ENCODE results near the gene ARPC2.
"Not testable (repeated sequence)": the region's sequence is repeated elsewhere in the genome, so short reads cannot be mapped to it uniquely, and the experiment has no call there.

ARPC2 gene

DNA sequence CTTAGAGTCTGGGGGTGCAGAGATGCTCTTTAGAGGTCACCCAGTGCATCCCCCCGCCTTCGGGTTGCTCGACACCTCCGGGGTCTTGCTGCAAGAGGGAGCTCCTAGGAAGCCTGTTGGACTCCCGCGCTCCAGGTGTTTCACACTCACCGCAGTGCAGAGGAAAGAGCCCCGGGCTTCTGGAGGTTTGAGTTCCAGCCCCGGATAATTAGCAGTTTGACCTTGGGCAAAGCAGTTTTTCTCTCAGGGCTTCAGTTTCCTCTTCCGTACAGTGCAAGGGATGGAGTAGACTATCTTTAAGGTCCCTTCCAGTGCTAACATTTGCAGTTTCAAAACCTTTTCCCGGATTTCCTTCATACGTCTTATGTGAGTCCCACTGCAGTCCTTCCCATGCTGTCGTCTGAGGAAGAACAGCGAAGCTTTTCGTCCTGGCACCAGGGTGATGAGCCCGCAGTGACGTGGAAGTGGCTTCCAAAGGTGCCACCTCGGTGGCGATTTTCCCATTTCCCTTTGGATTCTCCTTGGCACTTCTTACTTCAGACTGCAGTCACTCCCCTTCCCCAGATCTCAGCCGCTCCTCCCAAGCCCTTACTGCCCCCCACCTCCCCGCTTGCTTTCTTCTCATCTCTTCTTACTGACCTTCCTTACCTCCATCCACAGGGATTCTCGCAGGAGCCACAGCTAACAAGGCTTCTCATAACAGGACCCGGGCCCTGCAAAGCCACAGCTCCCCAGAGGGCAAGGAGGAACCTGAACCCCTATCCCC is 53.9 kb downstream of the ARPC2 start:
- FAIRE-seq = no peak
- DNase-seq (ENCODE audit: low spot score) = no peak

- no peak for DNase-seq (ENCODE audit: low spot score)
- no peak for FAIRE-seq
These were observed 54.5 kb downstream of the ARPC2 start for GRCh38 chr2:218271487-218271797.

DNA sequence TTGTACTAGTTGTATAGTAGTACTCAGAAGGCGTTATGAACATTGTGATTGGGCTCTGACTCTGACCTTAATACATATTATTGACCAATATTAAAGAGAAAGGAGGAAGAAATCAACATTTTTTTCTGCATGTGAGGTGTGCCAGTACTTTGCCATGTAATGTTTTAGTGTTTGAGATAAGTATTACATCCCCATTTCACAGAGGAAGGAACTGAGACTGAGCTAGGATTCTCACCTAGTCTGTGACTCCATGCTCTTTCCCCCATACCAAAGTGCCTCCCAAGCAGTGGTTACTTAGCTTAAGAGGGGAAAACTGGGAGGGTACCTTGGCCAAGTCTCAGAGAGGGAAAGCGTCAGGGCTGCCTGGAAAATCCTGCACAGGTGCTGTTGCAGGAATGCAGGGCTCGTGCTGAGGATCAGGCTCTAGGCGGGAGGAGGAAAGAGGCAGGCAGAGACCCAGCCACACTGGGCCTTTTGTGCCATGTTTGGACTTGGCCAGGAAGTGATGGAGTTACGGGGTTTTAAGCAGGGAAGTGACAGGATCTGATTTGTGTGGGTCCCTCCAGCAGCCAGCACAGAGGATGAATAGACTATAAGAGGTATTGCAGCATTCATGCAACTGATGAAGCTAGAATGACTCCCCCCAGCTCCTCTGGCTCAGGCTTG is 55.0 kb downstream of the ARPC2 start:
- no peak for FAIRE-seq
- DNase-seq (ENCODE audit: low spot score) = no peak

DNA sequence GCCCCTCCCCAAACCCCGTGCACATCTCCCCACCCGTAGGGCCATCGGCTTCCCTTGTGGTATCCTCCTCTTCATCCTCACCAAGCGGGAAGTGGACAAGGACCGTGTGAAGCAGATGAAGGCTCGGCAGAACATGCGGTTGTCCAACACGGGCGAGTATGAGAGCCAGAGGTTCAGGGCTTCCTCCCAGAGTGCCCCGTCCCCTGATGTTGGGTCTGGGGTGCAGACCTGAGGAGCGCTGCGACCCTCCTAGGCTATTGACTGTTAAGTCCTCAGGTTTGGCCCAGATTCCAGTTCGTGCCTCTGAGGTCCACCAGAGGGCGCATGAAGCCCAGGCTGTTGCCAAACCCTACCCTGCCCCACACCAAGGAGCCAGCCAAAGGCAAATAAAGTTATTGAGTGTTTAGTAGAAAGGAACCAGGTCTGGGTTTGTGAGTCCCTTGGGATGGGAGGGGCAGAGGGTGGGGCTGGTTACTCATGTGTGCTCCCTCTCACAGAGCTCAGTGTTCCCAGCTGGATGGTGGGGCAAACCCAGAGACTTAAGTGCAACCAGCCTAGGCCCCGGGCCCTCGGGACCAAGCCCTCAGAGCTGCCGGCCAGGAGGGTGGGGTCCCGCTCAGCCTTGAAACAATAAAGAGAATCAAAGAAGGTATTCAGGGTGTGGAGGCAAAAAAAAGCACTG is 55.7 kb downstream of the ARPC2 start:
- FAIRE-seq = no peak
- DNase-seq (ENCODE audit: low spot score) = peak; percentile 74

- DNase-seq (ENCODE audit: low spot score); FAIRE-seq: not testable (repeated sequence)
These were observed 56.4 kb downstream of the ARPC2 start for GRCh38 chr2:218273214-218273907.

- DNase-seq (ENCODE audit: low spot score) = no peak
- no peak for FAIRE-seq
These were observed 56.9 kb downstream of the ARPC2 start for GRCh38 chr2:218273908-218274249.

GRCh38 chr2:218274586-218274985 is 57.6 kb downstream of the ARPC2 start:
- FAIRE-seq (no peak), DNase-seq (ENCODE audit: low spot score) (no peak)

DNA sequence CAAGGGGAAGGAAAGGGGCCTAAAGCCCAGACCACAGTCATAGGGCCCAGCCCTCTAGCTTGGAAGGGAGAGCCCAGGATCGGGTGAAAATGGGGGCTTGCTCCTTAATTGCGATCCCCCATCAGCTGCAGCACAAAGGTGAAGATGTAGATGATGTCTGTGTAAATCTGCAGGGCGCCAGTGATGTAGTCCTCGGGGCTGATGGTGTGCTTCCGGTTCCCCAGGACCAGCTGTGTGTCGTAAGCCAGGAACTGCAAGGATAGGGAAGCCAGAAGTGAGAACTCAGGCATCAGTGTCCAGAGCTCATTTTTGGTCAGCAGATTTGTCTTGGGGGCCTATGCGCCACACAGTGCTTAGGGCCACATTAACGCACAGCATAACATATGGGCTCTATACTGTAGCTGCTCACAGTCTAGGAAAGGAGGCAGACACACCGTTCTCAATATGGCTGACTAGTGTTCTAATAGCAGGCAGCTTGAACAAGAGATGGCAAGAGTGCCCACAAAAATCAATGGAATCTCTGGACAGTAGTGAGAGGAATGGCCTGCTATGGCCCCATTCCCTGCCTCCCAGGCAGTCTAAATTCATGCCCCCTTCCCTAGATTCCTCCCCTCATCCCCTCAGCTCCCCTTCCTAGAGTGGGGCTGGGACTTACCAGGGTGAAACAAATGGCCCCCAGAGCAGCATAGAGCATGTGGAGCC is 58.5 kb downstream of the ARPC2 start:
- FAIRE-seq (no peak), DNase-seq (ENCODE audit: low spot score) (no peak)

GRCh38 chr2:218276986-218277755 is 60.2 kb downstream of the ARPC2 start:
- DNase-seq (ENCODE audit: low spot score) = no peak
- FAIRE-seq = no peak

DNA sequence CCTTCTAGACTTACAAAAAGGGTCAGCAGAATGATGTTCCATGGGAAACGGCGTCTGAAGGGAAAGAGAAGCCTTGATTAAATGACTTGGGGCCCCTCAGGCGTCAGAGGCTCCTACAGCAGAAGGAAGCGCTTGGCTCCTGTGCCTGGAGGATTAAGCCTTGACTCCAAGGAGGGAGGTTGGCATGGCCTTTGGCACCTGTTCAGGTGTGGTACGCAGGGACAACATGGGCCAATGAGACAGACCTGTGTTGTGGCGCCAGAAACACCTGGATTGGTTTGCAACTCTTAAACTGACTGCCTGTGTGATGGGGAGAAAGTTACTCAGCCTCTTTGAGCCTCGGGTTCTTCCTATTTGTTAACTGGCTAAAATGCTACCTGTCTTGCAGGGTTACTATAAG is 60.9 kb downstream of the ARPC2 start:
- DNase-seq (ENCODE audit: low spot score) (no peak), FAIRE-seq (no peak)

GRCh38 chr2:218278531-218279360 is 61.8 kb downstream of the ARPC2 start:
- FAIRE-seq = no peak

GRCh38 chr2:218280260-218280870 is 63.4 kb downstream of the ARPC2 start:
- FAIRE-seq = no peak

More at GRCh38 chr2:218278531-218279360, 61.8 kb downstream of the ARPC2 start:
- DNase-seq (ENCODE audit: low spot score) = no peak

GRCh38 chr2:218281449-218281848 is 64.5 kb downstream of the ARPC2 start:
- DNase-seq (ENCODE audit: low spot score) = no peak
- no peak for FAIRE-seq

More at GRCh38 chr2:218280260-218280870, 63.4 kb downstream of the ARPC2 start:
- DNase-seq (ENCODE audit: low spot score) = no peak

DNA sequence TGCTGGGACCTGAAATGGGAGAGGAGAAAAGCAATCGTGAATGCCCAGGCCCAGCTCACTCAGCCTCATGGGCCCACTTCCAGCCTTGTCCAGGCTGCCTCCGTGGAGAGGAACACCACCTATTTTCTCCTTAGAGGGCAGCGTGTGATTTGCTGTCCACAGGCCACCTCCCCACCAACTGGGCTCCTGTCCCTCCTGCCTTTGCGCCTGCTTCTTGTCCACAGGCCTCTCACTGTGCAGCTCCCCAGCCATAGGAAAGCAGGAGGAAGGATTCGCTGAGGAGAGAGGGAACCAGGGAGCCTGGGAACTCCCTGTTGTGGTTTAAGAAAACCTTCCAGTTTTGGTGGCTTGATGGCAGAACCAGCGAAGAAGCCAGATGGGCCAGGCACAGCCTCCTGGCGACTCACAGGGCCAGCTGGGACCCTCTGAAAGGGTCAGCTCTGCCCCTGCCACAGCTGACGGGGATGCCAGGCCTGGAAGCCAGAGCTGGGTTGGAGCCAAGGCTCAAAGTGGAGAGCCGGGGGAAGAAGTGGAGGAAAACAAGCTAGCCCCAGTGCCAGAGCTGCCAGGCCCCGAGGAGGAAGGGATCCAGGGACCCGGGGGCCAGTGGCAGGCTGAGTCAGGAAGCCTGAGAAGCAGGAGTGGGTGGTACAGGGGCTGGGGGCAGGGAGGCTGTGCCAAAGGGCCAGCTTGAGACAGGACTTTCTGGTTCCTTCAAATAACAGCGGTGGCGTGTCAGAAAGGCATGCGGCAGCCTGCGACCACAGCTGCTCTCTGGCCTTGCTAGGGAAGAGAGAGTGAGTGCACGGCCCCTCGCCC is 65.4 kb downstream of the ARPC2 start:
- FAIRE-seq (no peak), DNase-seq (ENCODE audit: low spot score) (no peak)

GRCh38 chr2:218284106-218284811 is 67.3 kb downstream of the ARPC2 start:
- DNase-seq (ENCODE audit: low spot score) = peak; percentile 81
- FAIRE-seq = peak; percentile 71

- DNase-seq (ENCODE audit: low spot score) (no peak), FAIRE-seq (no peak)
These were observed 68.6 kb downstream of the ARPC2 start for GRCh38 chr2:218285604-218286003.

DNA sequence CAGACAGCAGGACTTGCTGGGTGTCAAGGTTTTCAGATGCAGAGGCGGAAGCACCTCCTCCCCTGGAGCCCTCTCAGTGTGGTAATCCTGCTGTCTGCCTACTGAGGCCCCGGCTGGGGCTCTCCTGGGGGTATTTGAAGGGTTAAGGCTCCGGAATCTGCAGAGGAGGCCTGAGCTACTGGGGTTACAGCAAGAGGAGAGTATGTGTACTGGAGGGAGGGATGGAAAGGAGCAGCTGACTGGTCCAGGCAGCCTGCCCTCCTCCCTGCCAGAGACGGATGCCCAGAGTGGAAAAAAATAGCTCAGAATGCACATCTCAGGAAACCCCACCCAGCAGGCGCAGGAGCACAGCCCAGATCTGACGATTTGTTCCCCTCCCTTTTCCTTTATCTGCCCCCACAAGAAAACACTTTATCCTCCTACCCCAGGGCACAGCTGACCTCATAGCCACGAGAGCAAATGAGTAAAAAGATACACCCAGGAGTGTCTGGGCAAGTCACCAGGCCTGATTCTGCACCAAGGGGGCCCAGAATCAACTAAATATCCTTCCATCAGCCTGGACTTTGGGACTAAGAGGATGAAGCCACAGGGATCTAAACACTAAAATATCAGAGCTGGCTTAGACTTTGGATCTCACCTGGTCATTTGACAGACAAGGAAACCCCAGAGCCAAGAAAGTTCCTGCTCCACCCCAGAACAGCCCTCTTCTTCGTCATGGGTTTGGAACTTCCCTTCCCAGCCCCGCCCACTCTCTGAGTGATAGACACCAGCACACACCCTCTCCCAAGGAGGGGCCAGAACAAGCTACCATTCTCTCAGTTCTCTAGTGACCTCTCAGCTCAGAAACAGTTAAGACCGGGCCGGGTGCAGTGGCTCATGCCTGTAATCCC is 69.8 kb downstream of the ARPC2 start:
- peak; percentile 63 for FAIRE-seq
- DNase-seq (ENCODE audit: low spot score) = peak; percentile 84
